HCT116 (cell line): Measurements from ENCODE around the gene MADD. TPM values are rescaled to one million over a fixed set of nuclear protein-coding genes. Genes with fewer than 3 reads are reported as not detected.
"Not testable (repeated sequence)": the region's sequence is repeated elsewhere in the genome, so short reads cannot be mapped to it uniquely, and the experiment has no call there.

Source experiments
- ATAC-seq: fragments of 200-7000 bp; cut with Tn5 transposase; 2 replicates; pipeline ENCODE4 v1.9.1; 2020; ENCODE audit warnings: mild to moderate bottlenecking, moderate library complexity
- BruUV-seq: library from RNA; stranded (reverse); fragments of 400-500 nt; replicated peaks from 2 replicates; lab custom pipeline; 2021; lab: Mats Ljungman, UMichigan
- CTCF ChIA-PET: fragments of 300-600 bp; sonication (Branson Sonifier 250); formaldehyde crosslinking; loops from one replicate; lab custom pipeline; 2021; ENCODE audit warnings: antibody characterized with exemption; lab: Charles Lee
- POLR2A ChIA-PET: fragments of 300-600, 350-600 bp; sonication (Branson Sonifier 250); formaldehyde crosslinking; loops from one replicate; lab custom pipeline; 2021; ENCODE audit warnings: antibody characterized with exemption; lab: Charles Lee
- RAD21 ChIA-PET, 2 experiments: fragments of 300-600 bp; sonication (Branson Sonifier 250); formaldehyde crosslinking; loops; one replicate each; lab custom pipeline; 2023; ENCODE audit warnings: low total read pairs in 2 of 2; ENCODE audit not compliant: uncharacterized antibody in 2 of 2, unreplicated experiment in 2 of 2, low non-redundant PET in 1 of 2; lab: Charles Lee
- DNase-seq: peaks from one replicate; pipeline ENCODE4 v3.0.0-alpha.2; 2010; ENCODE audit warnings: low read depth, low spot score
- H2AFZ ChIP-seq: fragments of 200-600 bp; shearing (Covaris generic), sonication (generic); 2 replicates; pipeline ENCODE4 v1.6.1; 2017; ENCODE audit warnings: low read depth, mixed run types, mixed read lengths, antibody characterized with exemption, low read length; ENCODE audit not compliant: poor library complexity, severe bottlenecking
- H3K27ac ChIP-seq: 2 replicates; pipeline ENCODE4 v1.5.1; 2012; ENCODE audit warnings: low read depth, low read length
- H3K27me3 ChIP-seq: fragments of 200-600 bp; sonication (generic); 2 replicates; pipeline ENCODE4 v1.6.1; 2016; ENCODE audit warnings: mixed run types, low read length, mixed read lengths; ENCODE audit not compliant: insufficient read depth
- H3K36me3 ChIP-seq, 2 experiments: fragments of 200-500 bp in 1 of 2; fragments of 200-600 bp in 1 of 2; sonication (Bioruptor generic) in 1 of 2; sonication (generic) in 1 of 2; 2 replicates each; pipeline versions ENCODE4 v1.5.1 to v1.6.1; 2014 to 2016; ENCODE audit warnings: low read length in 2 of 2, inconsistent platforms in 1 of 2, mixed read lengths in 1 of 2, mixed run types in 1 of 2; ENCODE audit not compliant: insufficient read depth in 2 of 2, control insufficient read depth in 1 of 2
- H3K4me1 ChIP-seq, 2 experiments: fragments of 200-600 bp in 1 of 2; sonication (generic) in 1 of 2; 2 replicates each; pipeline versions ENCODE4 v1.5.1 to v1.6.1; 2012 to 2017; ENCODE audit warnings: low read length in 2 of 2, inconsistent platforms in 1 of 2, mild to moderate bottlenecking in 1 of 2, mixed read lengths in 1 of 2, mixed run types in 1 of 2, moderate library complexity in 1 of 2; ENCODE audit not compliant: insufficient read depth in 2 of 2, control insufficient read depth in 1 of 2
- H3K4me2 ChIP-seq: fragments of 200-600 bp; sonication (generic); 2 replicates; pipeline ENCODE4 v1.6.1; 2017; ENCODE audit warnings: mixed run types, low read length, mixed read lengths
- H3K4me3 ChIP-seq, 2 experiments: fragments of 200-600 bp in 1 of 2; sonication (generic) in 1 of 2; replicated peaks in 1 of 2; 2 replicates each; pipeline ENCODE4 v1.5.1; 2011 to 2016; ENCODE audit warnings: low read length in 2 of 2, control low read depth in 1 of 2, low read depth in 1 of 2, mild to moderate bottlenecking in 1 of 2, mixed read lengths in 1 of 2, mixed run types in 1 of 2
- H3K79me2 ChIP-seq: fragments of 200-600 bp; sonication (generic); 2 replicates; pipeline ENCODE4 v1.6.1; 2017; ENCODE audit warnings: mild to moderate bottlenecking, mixed run types, low read length, moderate library complexity, mixed read lengths; ENCODE audit not compliant: insufficient read depth
- H3K9ac ChIP-seq: fragments of 200-600 bp; sonication (generic); 2 replicates; pipeline ENCODE4 v1.6.1; 2016; ENCODE audit warnings: low read length, mixed read lengths
- H3K9me2 ChIP-seq: fragments of 200-600 bp; sonication (generic), shearing (Covaris generic); 2 replicates; pipeline ENCODE4 v1.6.1; 2017; ENCODE audit warnings: mixed run types, mild to moderate bottlenecking, moderate library complexity; ENCODE audit not compliant: insufficient read depth
- H3K9me3 ChIP-seq, 2 experiments: fragments of 200-500 bp in 1 of 2; fragments of 200-600 bp in 1 of 2; sonication (Bioruptor generic) in 1 of 2; sonication (generic) in 1 of 2; 2 replicates each; pipeline ENCODE4 v1.6.1; 2014 to 2017; ENCODE audit warnings: low read length in 2 of 2, mixed read lengths in 2 of 2, inconsistent platforms in 1 of 2, low read depth in 1 of 2, mild to moderate bottlenecking in 1 of 2, mixed run types in 1 of 2, moderate library complexity in 1 of 2; ENCODE audit not compliant: control insufficient read depth in 1 of 2, insufficient read depth in 1 of 2
- H4K20me1 ChIP-seq: fragments of 200-600 bp; sonication (generic), shearing (Covaris generic); 2 replicates; pipeline ENCODE4 v1.6.1; 2017; ENCODE audit warnings: mixed run types, mild to moderate bottlenecking, moderate library complexity; ENCODE audit not compliant: insufficient read depth
- CTCF ChIP-seq, 3 experiments: fragments of 200-600 bp in 1 of 3; sonication (generic) in 1 of 3; IDR thresholded peaks in 2 of 3; conservative IDR thresholded peaks in 1 of 3; 2 replicates each; pipeline ENCODE4 v1.5.1; 2012 to 2017; ENCODE audit warnings: low read depth in 2 of 3, low read length in 2 of 3, antibody characterized with exemption in 1 of 3, borderline replicate concordance in 1 of 3, control low read depth in 1 of 3, mild to moderate bottlenecking in 1 of 3, mixed read lengths in 1 of 3, mixed run types in 1 of 3, moderate library complexity in 1 of 3; ENCODE audit not compliant: insufficient read depth in 1 of 3
- intact Hi-C: fragments of 100-400 bp; cut with micrococcal nuclease; formaldehyde crosslinking; loops from 2 replicates; pipeline ENCODE4 v1.10.0; 2022
- total RNA-seq: library from RNA; stranded (reverse); gene quantifications from one replicate; pipeline ENCODE4 v1.2.1, GENCODE V29; 2021; ENCODE audit not compliant: unreplicated experiment
- TF ChIP-seq, protein P1 (sequence below): IDR thresholded peaks from 2 replicates; pipeline ENCODE4 v1.6.1; 2012; ENCODE audit warnings: low read depth

The MADD gene
- total RNA-seq, 1 experiment from 2014 or later, result 37.1 TPM

DNA sequence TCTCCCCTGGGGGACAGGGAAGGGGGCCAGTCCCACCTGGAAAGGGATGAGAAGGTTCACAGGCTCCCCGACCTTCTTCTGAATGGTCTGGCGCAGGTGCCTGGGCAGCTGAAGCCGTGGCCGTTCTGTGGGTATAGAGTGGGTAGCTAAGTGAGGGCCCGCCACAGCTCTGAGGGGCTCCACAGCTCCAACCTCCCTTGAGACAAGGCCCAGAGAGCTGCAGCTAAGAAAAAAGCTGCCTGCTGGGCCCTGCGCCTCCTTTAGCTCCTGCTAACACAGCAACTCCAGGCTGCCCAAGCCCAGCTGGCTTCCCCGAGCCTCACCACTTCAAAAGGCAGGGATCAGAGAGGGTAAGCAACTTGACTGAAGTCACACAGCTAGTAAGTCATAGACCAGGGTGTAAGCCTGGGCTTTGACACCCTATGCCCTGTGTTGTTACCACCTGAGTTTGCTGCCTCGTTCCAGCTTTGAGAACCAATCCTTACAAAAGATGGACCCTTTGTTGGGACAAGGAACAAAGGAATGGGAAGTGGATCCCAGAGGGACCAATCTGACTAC is 64.0 kb downstream of the MADD start (continued):
- TF ChIP-seq, protein P1, sequence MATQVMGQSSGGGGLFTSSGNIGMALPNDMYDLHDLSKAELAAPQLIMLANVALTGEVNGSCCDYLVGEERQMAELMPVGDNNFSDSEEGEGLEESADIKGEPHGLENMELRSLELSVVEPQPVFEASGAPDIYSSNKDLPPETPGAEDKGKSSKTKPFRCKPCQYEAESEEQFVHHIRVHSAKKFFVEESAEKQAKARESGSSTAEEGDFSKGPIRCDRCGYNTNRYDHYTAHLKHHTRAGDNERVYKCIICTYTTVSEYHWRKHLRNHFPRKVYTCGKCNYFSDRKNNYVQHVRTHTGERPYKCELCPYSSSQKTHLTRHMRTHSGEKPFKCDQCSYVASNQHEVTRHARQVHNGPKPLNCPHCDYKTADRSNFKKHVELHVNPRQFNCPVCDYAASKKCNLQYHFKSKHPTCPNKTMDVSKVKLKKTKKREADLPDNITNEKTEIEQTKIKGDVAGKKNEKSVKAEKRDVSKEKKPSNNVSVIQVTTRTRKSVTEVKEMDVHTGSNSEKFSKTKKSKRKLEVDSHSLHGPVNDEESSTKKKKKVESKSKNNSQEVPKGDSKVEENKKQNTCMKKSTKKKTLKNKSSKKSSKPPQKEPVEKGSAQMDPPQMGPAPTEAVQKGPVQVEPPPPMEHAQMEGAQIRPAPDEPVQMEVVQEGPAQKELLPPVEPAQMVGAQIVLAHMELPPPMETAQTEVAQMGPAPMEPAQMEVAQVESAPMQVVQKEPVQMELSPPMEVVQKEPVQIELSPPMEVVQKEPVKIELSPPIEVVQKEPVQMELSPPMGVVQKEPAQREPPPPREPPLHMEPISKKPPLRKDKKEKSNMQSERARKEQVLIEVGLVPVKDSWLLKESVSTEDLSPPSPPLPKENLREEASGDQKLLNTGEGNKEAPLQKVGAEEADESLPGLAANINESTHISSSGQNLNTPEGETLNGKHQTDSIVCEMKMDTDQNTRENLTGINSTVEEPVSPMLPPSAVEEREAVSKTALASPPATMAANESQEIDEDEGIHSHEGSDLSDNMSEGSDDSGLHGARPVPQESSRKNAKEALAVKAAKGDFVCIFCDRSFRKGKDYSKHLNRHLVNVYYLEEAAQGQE, result no peak
- TF ChIP-seq CTCF (IDR thresholded peaks at IDR 0.05 in 2 of 3, conservative IDR thresholded peaks at IDR 0.05 in 1 of 3; ENCODE audit: borderline replicate concordance in 1 of 3, insufficient read depth in 1 of 3, low read depth in 2 of 3, low read length in 2 of 3), result no peak

DNA sequence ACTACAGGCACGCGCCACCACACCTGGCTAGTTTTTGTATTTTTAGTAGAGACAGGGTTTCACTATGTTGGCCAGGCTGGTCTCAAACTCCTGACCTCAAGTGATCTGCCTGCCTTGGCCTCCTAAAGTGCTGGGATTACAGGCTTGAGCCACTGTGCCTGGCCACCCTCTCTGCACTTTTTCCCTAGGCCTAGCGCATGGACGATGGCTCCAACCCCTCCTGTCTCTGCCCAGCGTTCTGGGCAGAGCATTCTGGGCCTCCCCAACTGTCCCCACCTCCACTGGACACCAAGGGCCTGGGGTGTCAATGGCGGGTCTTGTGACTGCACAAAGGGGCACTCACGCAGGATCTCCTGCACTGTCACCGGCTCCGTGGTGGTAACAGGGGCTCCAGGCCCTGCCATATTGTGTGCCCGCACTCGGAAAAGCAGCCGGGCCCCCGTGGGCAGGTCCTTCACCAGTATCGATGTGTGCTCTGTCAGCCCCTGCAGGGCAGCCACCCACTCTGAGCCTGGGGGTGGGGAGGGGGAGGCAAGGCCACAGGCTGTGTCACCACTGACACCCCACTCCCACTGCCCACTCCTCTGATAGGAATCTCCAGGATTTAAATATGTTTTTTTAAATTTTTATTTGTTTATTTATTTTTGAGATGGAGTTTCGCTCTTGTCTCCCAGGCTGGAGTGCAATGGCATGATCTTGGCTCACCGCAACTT is 64.9 kb downstream of the MADD start:
- H3K9me2 ChIP-seq, DNase-seq, H3K4me2 ChIP-seq, POLR2A ChIA-PET, H2AFZ ChIP-seq, ATAC-seq, CTCF ChIA-PET, H3K9me3 ChIP-seq, BruUV-seq, H3K79me2 ChIP-seq, H3K4me3 ChIP-seq, RAD21 ChIA-PET, H4K20me1 ChIP-seq, H3K27ac ChIP-seq, H3K36me3 ChIP-seq, intact Hi-C loops, H3K27me3 ChIP-seq, H3K9ac ChIP-seq: not testable (repeated sequence)
- H3K4me1 ChIP-seq, result peaks cover 6 to 14% of the 10 kb centered on the region in 2 experiments; a peak in 3 of 4 replicates
